GM23338 (cell line): ENCODE measurements around the gene KIAA1671. TPM values are rescaled to one million over a fixed set of nuclear protein-coding genes. Genes with fewer than 3 reads are reported as not detected.

Experiments
- ATAC-seq: fragments of 200-7000 bp; cut with Tn5 transposase; 3 replicates; pipeline ENCODE4 v1.9.1; 2020
- DNase-seq: peaks from one replicate; pipeline ENCODE4 v3.0.0-alpha.2; 2015; ENCODE audit warnings: low spot score
- H2AFZ ChIP-seq: fragments of 200-600 bp; sonication (generic); 2 replicates; pipeline ENCODE4 v1.8.0; 2016; ENCODE audit warnings: antibody characterized with exemption, mild to moderate bottlenecking, moderate library complexity
- H3F3A ChIP-seq: fragments of 200-600 bp; sonication (generic); replicated peaks from 2 replicates; pipeline ENCODE4 v1.8.0; 2017; ENCODE audit warnings: antibody characterized with exemption, mixed run types, low read depth
- H3K27ac ChIP-seq: fragments of 200-600 bp; sonication (generic); 2 replicates; pipeline ENCODE4 v1.6.1; 2016; ENCODE audit warnings: low read depth
- H3K27me3 ChIP-seq: fragments of 200-600 bp; sonication (generic); 2 replicates; pipeline ENCODE4 v1.8.0; 2016; ENCODE audit warnings: mild to moderate bottlenecking, mixed run types, moderate library complexity; ENCODE audit not compliant: insufficient read depth
- H3K36me3 ChIP-seq: fragments of 200-600 bp; sonication (generic); 2 replicates; pipeline ENCODE4 v1.8.0; 2016; ENCODE audit warnings: mild to moderate bottlenecking; ENCODE audit not compliant: insufficient read depth
- H3K4me1 ChIP-seq: fragments of 200-600 bp; sonication (generic); 2 replicates; pipeline ENCODE4 v1.8.0; 2016; ENCODE audit warnings: mild to moderate bottlenecking, moderate library complexity; ENCODE audit not compliant: insufficient read depth
- H3K4me2 ChIP-seq: fragments of 200-600 bp; sonication (generic); 2 replicates; pipeline ENCODE4 v1.7.1; 2017; ENCODE audit warnings: mixed run types
- H3K4me3 ChIP-seq: fragments of 200-600 bp; sonication (generic); 2 replicates; pipeline ENCODE4 v1.6.1; 2016; ENCODE audit warnings: mixed run types
- H3K79me2 ChIP-seq: fragments of 200-600 bp; sonication (generic); replicated peaks from 2 replicates; pipeline ENCODE4 v1.8.0; 2017; ENCODE audit warnings: mild to moderate bottlenecking; ENCODE audit not compliant: insufficient read depth
- H3K9me2 ChIP-seq: fragments of 200-600 bp; sonication (generic); 2 replicates; pipeline ENCODE4 v1.8.0; 2017; ENCODE audit not compliant: insufficient read depth
- H4K20me1 ChIP-seq: fragments of 200-600 bp; sonication (generic); replicated peaks from 2 replicates; pipeline ENCODE4 v1.8.0; 2017; ENCODE audit warnings: mild to moderate bottlenecking; ENCODE audit not compliant: insufficient read depth
- H3K27ac Mint-ChIP-seq: 2 replicates; pipeline ENCODE4 v1.8.0; 2020; ENCODE audit warnings: inconsistent platforms, mild to moderate bottlenecking, moderate library complexity, mixed read lengths
- H3K27me3 Mint-ChIP-seq: 3 replicates; pipeline ENCODE4 v1.8.0; 2022; ENCODE audit warnings: low read depth, mild to moderate bottlenecking, moderate library complexity, mixed read lengths, inconsistent platforms; ENCODE audit not compliant: insufficient read depth, poor library complexity
- H3K36me3 Mint-ChIP-seq: 3 replicates; pipeline ENCODE4 v1.8.0; 2021; ENCODE audit warnings: low read depth, mild to moderate bottlenecking, inconsistent platforms, moderate library complexity, mixed read lengths
- H3K4me1 Mint-ChIP-seq: 3 replicates; pipeline ENCODE4 v1.8.0; 2020; ENCODE audit warnings: mild to moderate bottlenecking, inconsistent platforms, mixed read lengths
- H3K4me3 Mint-ChIP-seq: 3 replicates; pipeline ENCODE4 v1.8.0; 2021; ENCODE audit warnings: moderate library complexity, mild to moderate bottlenecking, inconsistent platforms, mixed read lengths
- H3K9me3 Mint-ChIP-seq: 3 replicates; pipeline ENCODE4 v1.8.0; 2020; ENCODE audit warnings: moderate library complexity, mild to moderate bottlenecking, inconsistent platforms, mixed read lengths
- CTCF ChIP-seq, 2 experiments: fragments of 200-600 bp in 1 of 2; sonication (generic) in 1 of 2; conservative IDR thresholded peaks; 2 replicates each; pipeline versions ENCODE4 v1.5.1 to v1.6.1; 2016 to 2017; ENCODE audit warnings: antibody characterized with exemption in 2 of 2, low read depth in 2 of 2, mild to moderate bottlenecking in 2 of 2, moderate library complexity in 1 of 2
- ETS1 ChIP-seq: IDR thresholded peaks from 2 replicates; pipeline ENCODE4 v1.6.1; 2016; ENCODE audit warnings: antibody characterized with exemption
- EZH2phosphoT487 ChIP-seq: fragments of 200-600 bp; sonication (generic); IDR thresholded peaks from one replicate; pipeline ENCODE4 v1.8.1; 2018; ENCODE audit warnings: antibody characterized with exemption; ENCODE audit not compliant: unreplicated experiment
- JUNB ChIP-seq: IDR thresholded peaks from one replicate; pipeline ENCODE4 v1.6.1; 2016; ENCODE audit warnings: antibody characterized with exemption; ENCODE audit not compliant: unreplicated experiment
- NANOG ChIP-seq: IDR thresholded peaks from 2 replicates; pipeline ENCODE4 v1.6.1; 2016; ENCODE audit warnings: antibody characterized with exemption, borderline replicate concordance
- POLR2AphosphoS5 ChIP-seq: IDR thresholded peaks from 2 replicates; pipeline ENCODE4 v1.6.1; 2016; ENCODE audit warnings: antibody characterized with exemption, low read depth
- REST ChIP-seq: IDR thresholded peaks from one replicate; pipeline ENCODE4 v1.6.1; 2018; ENCODE audit warnings: antibody characterized with exemption; ENCODE audit not compliant: unreplicated experiment
- ZNF331 ChIP-seq: fragments of 250-450 bp; sonication (Bioruptor Pico); IDR thresholded peaks from 2 replicates; pipeline ENCODE4 v1.5.0; 2020; ENCODE audit warnings: low read depth, mild to moderate bottlenecking, moderate library complexity
- polyA plus RNA-seq: library from polyadenylated mRNA; unstranded; fragments of >200 nt; fragmentation: Nextera tagmentation; extraction: Ambion mirVana; gene quantifications from 2 replicates; pipeline ENCODE4 v1.2.1, GENCODE V29; 2016
- total RNA-seq: library from RNA; depleted of rRNA; stranded (reverse); fragments of >200 nt; shearing (Covaris generic); gene quantifications from 2 replicates; pipeline ENCODE4 v1.2.3, GENCODE V29; 2014

KIAA1671 gene
- total and polyA plus RNA-seq, 2 experiments from 2014 or later = 6.1 to 27.2 TPM

GRCh38 chr22:25114369-25115362 lies 162.2 kb downstream of the KIAA1671 start:
- Histone ChIP-seq H3K4me2 (no peak overlapping the region), H3K27me3 (no peaks in the 10 kb centered on the region), H3K4me1 (peaks cover 21% of the 10 kb centered on the region), H3K9me2 (no peaks in the 10 kb centered on the region), H4K20me1 (no peaks in the 10 kb centered on the region; the same call in 1 of the 2 replicates), H3F3A (peaks cover 2% of the 10 kb centered on the region; the same call in 1 of the 2 replicates), H3K36me3 (no peaks in the 10 kb centered on the region), H3K79me2 (no peaks in the 10 kb centered on the region), H3K27ac (no peak overlapping the region), H3K4me3 (no peak overlapping the region), H2AFZ (no peak overlapping the region)
- no peaks in the 10 kb centered on the region for H3K9me3 Mint-ChIP-seq
- peaks cover 4% of the 10 kb centered on the region for H3K27me3 Mint-ChIP-seq
- ATAC-seq (no peak), DNase-seq (no peak)
- peaks cover 35% of the 10 kb centered on the region for H3K4me1 Mint-ChIP-seq
- no peak overlapping the region; the same call in 2 of the 3 replicates for H3K4me3 Mint-ChIP-seq
- H3K27ac Mint-ChIP-seq = peak overlapping the region; percentile 68; the same call in 1 of the 2 replicates
- peaks cover 5% of the 10 kb centered on the region; the same call in 1 of the 3 replicates for H3K36me3 Mint-ChIP-seq
- TF ChIP-seq REST (no peak), EZH2phosphoT487 (no peak), CTCF (conservative IDR thresholded peaks at IDR 0.05; ENCODE audit: low read depth in 2 of 2) (no peak), ETS1 (no peak), POLR2AphosphoS5 (no peak)

- Mint-ChIP-seq H3K4me3 (no peak overlapping the region; the same call in 2 of the 3 replicates), H3K36me3 (peaks cover 12% of the 10 kb centered on the region; the same call in 2 of the 3 replicates), H3K4me1 (peaks cover 25% of the 10 kb centered on the region)
Measured at GRCh38 chr22:25119609-25120008, 167.1 kb downstream of the KIAA1671 start.

More at GRCh38 chr22:25119609-25120008, 167.1 kb downstream of the KIAA1671 start:
- TF ChIP-seq JUNB (no peak), NANOG (no peak), ZNF331 (CRISPR knock-in tag) (no peak)
- Histone ChIP-seq H4K20me1 (no peaks in the 10 kb centered on the region), H3K4me2 (no peak overlapping the region), H3K4me3 (no peak overlapping the region), H3K27me3 (no peaks in the 10 kb centered on the region), H3K79me2 (no peaks in the 10 kb centered on the region), H3K27ac (peak overlapping the region; percentile 57; the same call in 1 of the 2 replicates), H3K4me1 (peaks cover 17% of the 10 kb centered on the region), H2AFZ (no peak overlapping the region), H3K36me3 (no peaks in the 10 kb centered on the region), H3K9me2 (no peaks in the 10 kb centered on the region), H3F3A (no peaks in the 10 kb centered on the region; the same call in 1 of the 2 replicates)
- H3K27ac Mint-ChIP-seq = 0 out of 2 replicates have a peak overlapping the region, but pooled peaks have one; percentile 27
- DNase-seq = no peak
- no peaks in the 10 kb centered on the region for H3K27me3 Mint-ChIP-seq
- 0 out of 3 replicates have a peak, but pooled peaks cover 2% of the 10 kb centered on the region for H3K9me3 Mint-ChIP-seq
- no peak for ATAC-seq
